ENCODE results near the gene GGA2.

DNA sequence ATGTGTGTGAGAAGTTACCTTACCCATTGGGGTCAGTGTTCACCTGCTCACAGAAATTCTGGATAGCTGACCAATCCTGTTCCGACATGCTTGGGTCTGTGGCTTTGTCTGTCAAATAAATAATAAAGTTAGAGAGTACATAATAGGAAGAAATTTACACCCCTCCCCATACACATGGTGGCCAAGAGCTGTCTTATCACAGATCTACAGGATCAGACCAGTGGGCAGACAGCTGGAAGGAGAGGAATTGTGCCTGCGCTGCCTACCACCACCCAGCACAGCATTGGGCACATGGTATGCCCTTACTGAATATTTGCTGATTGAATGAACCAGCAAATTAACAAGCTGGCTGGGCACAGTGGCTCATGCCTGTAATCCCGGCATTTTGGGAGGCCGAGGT is 14.6 kb downstream of the GGA2 start:
- TF ChIP-seq CTCF (conservative IDR thresholded peaks at IDR 0.05; ENCODE audit: low read depth, low read length) (no peak), EZH2 (IDR thresholded peaks at IDR 0.05; ENCODE audit: low read length, unreplicated experiment) (no peak)
